Immature natural killer cell (primary cell): ENCODE results near the gene NR4A3. TPM values are rescaled to one million over a fixed set of nuclear protein-coding genes. Genes with fewer than 3 reads are reported as not detected.

Source experiments
- DNase-seq, 3 donors: peaks; one replicate each; pipeline ENCODE4 v3.0.0; 2022; ENCODE audit warnings: mixed read lengths in 1 of 3
- H3K27ac Mint-ChIP-seq, 6 donors: one replicate each; pipeline ENCODE4 v1.8.0; 2020; ENCODE audit warnings: mixed read lengths in 6 of 6, mild to moderate bottlenecking in 5 of 6, inconsistent platforms in 4 of 6, moderate library complexity in 3 of 6
- H3K27me3 Mint-ChIP-seq, 3 donors: one replicate each; pipeline ENCODE4 v1.8.0; 2020 to 2021; ENCODE audit warnings: low read depth in 3 of 3, mild to moderate bottlenecking in 3 of 3, mixed read lengths in 3 of 3, moderate library complexity in 3 of 3, inconsistent platforms in 1 of 3
- H3K36me3 Mint-ChIP-seq, 3 donors: one replicate each; pipeline ENCODE4 v1.8.0; 2020; ENCODE audit warnings: mixed read lengths in 3 of 3, inconsistent platforms in 2 of 3, mild to moderate bottlenecking in 2 of 3
- H3K4me1 Mint-ChIP-seq, 2 donors: one replicate each; pipeline ENCODE4 v1.8.0; 2020; ENCODE audit warnings: inconsistent platforms in 2 of 2, mild to moderate bottlenecking in 2 of 2, mixed read lengths in 2 of 2, moderate library complexity in 1 of 2
- H3K4me3 Mint-ChIP-seq, 5 donors: one replicate each; pipeline ENCODE4 v1.8.0; 2020; ENCODE audit warnings: mild to moderate bottlenecking in 5 of 5, mixed read lengths in 5 of 5, inconsistent platforms in 3 of 5, moderate library complexity in 3 of 5
- H3K9me3 Mint-ChIP-seq, 6 donors: one replicate each; pipeline ENCODE4 v1.8.0; 2020; ENCODE audit warnings: mild to moderate bottlenecking in 6 of 6, mixed read lengths in 6 of 6, inconsistent platforms in 4 of 6, moderate library complexity in 3 of 6
- polyA plus RNA-seq, 3 donors: library from polyadenylated mRNA; unstranded; fragments of 300-500 nt; fragmentation: Illumina TruSeq; gene quantifications; one replicate each; pipeline ENCODE4 v1.2.3, GENCODE V29; 2021

The NR4A3 gene
- polyA plus RNA-seq, 3 donors from 2014 or later, result 0.83 to 1.1 (median 0.88) TPM

GRCh38 chr9:99819856-99820684, 1.6 kb upstream of the NR4A3 start:
- DNase-seq, result peak; percentile 96

GRCh38 chr9:99820685-99821395, 845 bp upstream of the NR4A3 start:
- Mint-ChIP-seq H3K27ac (peak overlapping the region; percentile 94 to 100 (median 100)), H3K36me3 (no peaks in the 10 kb centered on the region), H3K4me3 (peak overlapping the region; percentile 93 to 98 (median 96)), H3K9me3 (peaks cover 0 to 4% (median 0%) of the 10 kb centered on the region in 6 donors), H3K27me3 (peaks cover 62 to 76% (median 70%) of the 10 kb centered on the region in 3 donors), H3K4me1 (peaks cover 65 to 69% of the 10 kb centered on the region in 2 donors)
- DNase-seq, result peak; percentile 73 to 76 (median 73)

More at GRCh38 chr9:99819856-99820684, 1.6 kb upstream of the NR4A3 start:
- peaks cover 57 to 61% of the 10 kb centered on the region in 2 donors for H3K4me1 Mint-ChIP-seq
- peaks cover 56 to 69% (median 63%) of the 10 kb centered on the region in 3 donors for H3K27me3 Mint-ChIP-seq
- H3K36me3 Mint-ChIP-seq, result no peaks in the 10 kb centered on the region
- peak overlapping the region; percentile 94 to 100 (median 100) for H3K27ac Mint-ChIP-seq
- peak overlapping the region; percentile 93 to 98 (median 96) for H3K4me3 Mint-ChIP-seq
- peaks cover 0 to 4% (median 0%) of the 10 kb centered on the region in 6 donors for H3K9me3 Mint-ChIP-seq

GRCh38 chr9:99822109-99822805, 572 bp downstream of the NR4A3 start:
- peaks cover 72 to 85% (median 76%) of the 10 kb centered on the region in 3 donors for H3K27me3 Mint-ChIP-seq
- peak; percentile 58 to 63 (median 61) for DNase-seq
- peak overlapping the region; percentile 93 to 98 (median 96) for H3K4me3 Mint-ChIP-seq
- peaks cover 79 to 81% of the 10 kb centered on the region in 2 donors for H3K4me1 Mint-ChIP-seq
- H3K36me3 Mint-ChIP-seq, result no peaks in the 10 kb centered on the region
- H3K9me3 Mint-ChIP-seq, result peaks cover 0 to 4% (median 0%) of the 10 kb centered on the region in 6 donors
- H3K27ac Mint-ChIP-seq, result peak overlapping the region; percentile 94 to 100 (median 100)

- peak; percentile 30 to 42 (median 32) for DNase-seq
- peak overlapping the region; percentile 94 to 100 (median 100) for H3K27ac Mint-ChIP-seq
- peaks cover 82 to 86% of the 10 kb centered on the region in 2 donors for H3K4me1 Mint-ChIP-seq
- H3K36me3 Mint-ChIP-seq, result peaks cover 0 to 3% (median 3%) of the 10 kb centered on the region in 3 donors
- peaks cover 79 to 87% (median 81%) of the 10 kb centered on the region in 3 donors for H3K27me3 Mint-ChIP-seq
- H3K9me3 Mint-ChIP-seq, result peaks cover 0 to 4% (median 0%) of the 10 kb centered on the region in 6 donors
- H3K4me3 Mint-ChIP-seq, result peak overlapping the region; percentile 93 to 98 (median 96)
Measured at GRCh38 chr9:99822806-99823591, 1.3 kb downstream of the NR4A3 start.

- H3K27me3 Mint-ChIP-seq, result peaks cover 76 to 87% (median 81%) of the 10 kb centered on the region in 3 donors
- H3K9me3 Mint-ChIP-seq, result peaks cover 0 to 3% (median 0%) of the 10 kb centered on the region in 6 donors
- peak; percentile 44 to 60 (median 54) for DNase-seq
- peak overlapping the region; percentile 93 to 98 (median 96) for H3K4me3 Mint-ChIP-seq
- H3K4me1 Mint-ChIP-seq, result peaks cover 77 to 83% of the 10 kb centered on the region in 2 donors
- peaks cover 0 to 5% (median 3%) of the 10 kb centered on the region in 3 donors for H3K36me3 Mint-ChIP-seq
- peak overlapping the region in 5 of 6 donors; percentile 99 to 100 (median 100) for H3K27ac Mint-ChIP-seq
Measured at GRCh38 chr9:99823681-99824377, 2.1 kb downstream of the NR4A3 start.

- Mint-ChIP-seq H3K4me1 (peaks cover 76 to 82% of the 10 kb centered on the region in 2 donors), H3K4me3 (peak overlapping the region; percentile 93 to 98 (median 96)), H3K36me3 (peaks cover 3 to 11% (median 7%) of the 10 kb centered on the region in 3 donors), H3K27ac (peak overlapping the region; percentile 43 to 100 (median 100)), H3K27me3 (peaks cover 75 to 88% (median 81%) of the 10 kb centered on the region in 3 donors), H3K9me3 (peaks cover 0 to 3% (median 0%) of the 10 kb centered on the region in 6 donors)
- peak; percentile 74 to 77 (median 75) for DNase-seq
Measured at GRCh38 chr9:99824378-99825171, 2.9 kb downstream of the NR4A3 start.

GRCh38 chr9:99825172-99826046, 3.7 kb downstream of the NR4A3 start:
- Mint-ChIP-seq H3K9me3 (peaks cover 0 to 3% (median 0%) of the 10 kb centered on the region in 6 donors), H3K27ac (peak overlapping the region; percentile 43 to 100 (median 83)), H3K27me3 (peaks cover 74 to 80% (median 76%) of the 10 kb centered on the region in 3 donors), H3K36me3 (peaks cover 3 to 16% (median 10%) of the 10 kb centered on the region in 3 donors), H3K4me1 (peaks cover 71 to 77% of the 10 kb centered on the region in 2 donors), H3K4me3 (peak overlapping the region; percentile 93 to 98 (median 96))
- peak; percentile 31 to 53 (median 46) for DNase-seq

- H3K4me3 Mint-ChIP-seq, result peak overlapping the region in 3 of 5 donors; percentile 95 to 98 (median 97)
- peaks cover 0 to 3% (median 0%) of the 10 kb centered on the region in 6 donors for H3K9me3 Mint-ChIP-seq
- H3K36me3 Mint-ChIP-seq, result peaks cover 3 to 16% (median 10%) of the 10 kb centered on the region in 3 donors
- DNase-seq, result no peak
- H3K4me1 Mint-ChIP-seq, result peaks cover 61 to 69% of the 10 kb centered on the region in 2 donors
- H3K27me3 Mint-ChIP-seq, result peaks cover 64 to 70% (median 68%) of the 10 kb centered on the region in 3 donors
- peak overlapping the region in 4 of 6 donors; percentile 8 to 67 (median 16) for H3K27ac Mint-ChIP-seq
Measured at GRCh38 chr9:99826579-99826978, 4.9 kb downstream of the NR4A3 start.

- DNase-seq, result no peak
- peaks cover 55 to 66% of the 10 kb centered on the region in 2 donors for H3K4me1 Mint-ChIP-seq
- peaks cover 58 to 63% (median 61%) of the 10 kb centered on the region in 3 donors for H3K27me3 Mint-ChIP-seq
- no peak overlapping the region for H3K27ac Mint-ChIP-seq
- H3K4me3 Mint-ChIP-seq, result peak overlapping the region in 1 of 5 donors; percentile 8
- peaks cover 0 to 3% (median 0%) of the 10 kb centered on the region in 6 donors for H3K9me3 Mint-ChIP-seq
- peaks cover 3 to 16% (median 10%) of the 10 kb centered on the region in 3 donors for H3K36me3 Mint-ChIP-seq
Measured at GRCh38 chr9:99827244-99827643, 5.6 kb downstream of the NR4A3 start.

- peaks cover 47 to 59% of the 10 kb centered on the region in 2 donors for H3K4me1 Mint-ChIP-seq
- H3K27me3 Mint-ChIP-seq, result peaks cover 50 to 56% (median 53%) of the 10 kb centered on the region in 3 donors
- peak overlapping the region in 1 of 6 donors; percentile 30 for H3K27ac Mint-ChIP-seq
- DNase-seq, result no peak
- no peaks in the 10 kb centered on the region for H3K9me3 Mint-ChIP-seq
- peak overlapping the region in 3 of 5 donors; percentile 11 to 51 (median 33) for H3K4me3 Mint-ChIP-seq
- peaks cover 3 to 17% (median 10%) of the 10 kb centered on the region in 3 donors for H3K36me3 Mint-ChIP-seq
Measured at GRCh38 chr9:99828054-99828416, 6.3 kb downstream of the NR4A3 start.
